Loucy (cell line): ENCODE data around the gene SLC34A3.

Experiments used
- CTCF ChIP-seq: fragments of 200-600 bp; sonication (generic); conservative IDR thresholded peaks from 2 replicates; pipeline ENCODE4 v1.5.1; 2014; ENCODE audit warnings: mild to moderate bottlenecking, antibody characterized with exemption, low read length
- EZH2phosphoT487 ChIP-seq: fragments of 200-600 bp; IDR thresholded peaks from 2 replicates; pipeline ENCODE4 v1.6.1; 2018; ENCODE audit warnings: antibody characterized with exemption, mild to moderate bottlenecking, moderate library complexity, borderline replicate concordance

DNA sequence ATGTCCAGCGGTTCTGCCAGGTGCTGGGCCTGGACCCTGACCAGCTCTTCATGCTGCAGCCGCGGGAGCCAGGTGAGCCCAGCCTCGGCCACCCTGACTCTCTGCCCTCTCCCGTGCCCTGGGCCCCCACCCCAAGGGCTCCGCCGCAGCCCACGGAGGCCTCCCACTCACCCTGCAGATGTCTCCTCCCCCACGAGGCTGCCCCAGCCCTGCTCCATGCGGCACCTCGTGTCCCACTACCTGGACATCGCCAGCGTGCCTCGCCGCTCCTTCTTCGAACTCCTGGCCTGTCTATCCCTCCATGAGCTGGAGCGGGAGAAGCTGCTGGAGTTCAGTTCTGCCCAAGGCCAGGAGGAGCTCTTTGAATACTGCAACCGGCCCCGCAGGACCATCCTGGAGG is 16.1 kb upstream of the SLC34A3 start:
- TF ChIP-seq CTCF (no peak), EZH2phosphoT487 (no peak)
